HEK293 (cell line): ENCODE data around the gene DIDO1.

Experiments
- CTCF ChIA-PET: fragments of 350-600 bp; formaldehyde crosslinking; extraction: SDS; loops from one replicate; lab custom pipeline; 2021; ENCODE audit warnings: antibody characterized with exemption; lab: Yijun Ruan, JAX
- POLR2A ChIA-PET: fragments of 300-600 bp; formaldehyde crosslinking; extraction: SDS; loops from one replicate; lab custom pipeline; 2020; ENCODE audit warnings: antibody characterized with exemption, inconsistent platforms; lab: Yijun Ruan, JAX
- H3K27ac ChIP-seq: fragments of 200-500 bp; sonication (Bioruptor generic); 2 replicates; pipeline ENCODE4 v1.5.1; 2014; ENCODE audit warnings: low read depth, low read length, control low read depth, inconsistent platforms; ENCODE audit errors: extremely low read depth
- H3K36me3 ChIP-seq, 2 experiments: fragments of 200-500 bp in 1 of 2; sonication (Bioruptor generic) in 1 of 2; 1 replicate in 1 of 2; 2 replicates in 1 of 2; pipeline ENCODE4 v1.5.1; 2014 to 2017; ENCODE audit warnings: inconsistent platforms in 2 of 2, low read length in 2 of 2; ENCODE audit not compliant: control insufficient read depth in 2 of 2, insufficient read depth in 1 of 2
- H3K4me1 ChIP-seq: fragments of 200-500 bp; sonication (Bioruptor generic); 2 replicates; pipeline ENCODE4 v1.5.1; 2014; ENCODE audit warnings: mild to moderate bottlenecking, low read length, inconsistent platforms; ENCODE audit not compliant: control insufficient read depth, insufficient read depth
- H3K4me3 ChIP-seq: 2 replicates; pipeline ENCODE4 v1.5.1; 2011; ENCODE audit warnings: low read depth, mild to moderate bottlenecking, control low read depth, low read length, moderate library complexity
- H3K9me3 ChIP-seq: fragments of 200-500 bp; sonication (Bioruptor generic); 2 replicates; pipeline ENCODE4 v1.5.1; 2014; ENCODE audit warnings: low read depth, low read length, inconsistent platforms; ENCODE audit not compliant: control insufficient read depth, insufficient read depth
- INSM2 ChIP-seq: fragments of 450-650 bp; formaldehyde crosslinking; IDR thresholded peaks from 2 replicates; pipeline ENCODE4 v1.5.1; 2016; ENCODE audit warnings: missing biosample characterization, missing genetic modification characterization
- PRDM10 ChIP-seq: fragments of 450-650 bp; formaldehyde crosslinking; IDR thresholded peaks from 2 replicates; pipeline ENCODE4 v1.5.1; 2016; ENCODE audit warnings: missing biosample characterization, missing genetic modification characterization
- PRDM6 ChIP-seq: fragments of 450-650 bp; formaldehyde crosslinking; IDR thresholded peaks from 2 replicates; pipeline ENCODE4 v1.5.1; 2017; ENCODE audit warnings: missing biosample characterization, missing genetic modification characterization
- ZBTB1 ChIP-seq: fragments of 450-650 bp; formaldehyde crosslinking; IDR thresholded peaks from 2 replicates; pipeline ENCODE4 v1.5.1; 2016; ENCODE audit warnings: missing biosample characterization, missing genetic modification characterization
- ZBTB17 ChIP-seq: fragments of 450-650 bp; formaldehyde crosslinking; IDR thresholded peaks from 2 replicates; pipeline ENCODE4 v1.5.1; 2016; ENCODE audit warnings: missing biosample characterization, missing genetic modification characterization
- ZFP69B ChIP-seq: fragments of 450-650 bp; formaldehyde crosslinking; IDR thresholded peaks from 2 replicates; pipeline ENCODE4 v1.5.1; 2016; ENCODE audit warnings: missing biosample characterization, missing genetic modification characterization
- ZNF138 ChIP-seq: fragments of 450-650 bp; formaldehyde crosslinking; IDR thresholded peaks from 2 replicates; pipeline ENCODE4 v1.5.1; 2016; ENCODE audit warnings: missing biosample characterization, missing genetic modification characterization, borderline replicate concordance
- ZNF416 ChIP-seq: fragments of 450-650 bp; formaldehyde crosslinking; IDR thresholded peaks from 2 replicates; pipeline ENCODE4 v1.5.1; 2016; ENCODE audit warnings: missing biosample characterization, missing genetic modification characterization
- ZNF561 ChIP-seq: fragments of 450-650 bp; IDR thresholded peaks from 2 replicates; pipeline ENCODE4 v1.5.1; 2018; ENCODE audit warnings: missing biosample characterization, missing genetic modification characterization, borderline replicate concordance
- ZNF596 ChIP-seq: fragments of 450-650 bp; IDR thresholded peaks from 2 replicates; pipeline ENCODE4 v1.5.0; 2018; ENCODE audit warnings: missing biosample characterization, mild to moderate bottlenecking, missing genetic modification characterization, moderate library complexity
- ZNF600 ChIP-seq: fragments of 450-650 bp; formaldehyde crosslinking; IDR thresholded peaks from 2 replicates; pipeline ENCODE4 v1.5.1; 2016; ENCODE audit warnings: missing biosample characterization, missing genetic modification characterization
- ZNF624 ChIP-seq: fragments of 450-650 bp; formaldehyde crosslinking; IDR thresholded peaks from 2 replicates; pipeline ENCODE4 v1.5.1; 2017; ENCODE audit warnings: missing biosample characterization, missing genetic modification characterization
- ZNF658 ChIP-seq: fragments of 450-650 bp; formaldehyde crosslinking; IDR thresholded peaks from 2 replicates; pipeline ENCODE4; 2016; ENCODE audit warnings: missing biosample characterization, missing genetic modification characterization
- ZNF677 ChIP-seq: fragments of 450-650 bp; IDR thresholded peaks from 2 replicates; pipeline ENCODE4 v1.5.0; 2018; ENCODE audit warnings: missing biosample characterization, mild to moderate bottlenecking, missing genetic modification characterization, moderate library complexity
- ZNF747 ChIP-seq: fragments of 450-650 bp; formaldehyde crosslinking; IDR thresholded peaks from 2 replicates; pipeline ENCODE4 v1.5.1; 2016; ENCODE audit warnings: missing biosample characterization, missing genetic modification characterization
- TF ChIP-seq, protein P1 (sequence below): IDR thresholded peaks from 2 replicates; pipeline ENCODE4 v1.6.1; 2011; ENCODE audit warnings: mild to moderate bottlenecking, low read depth, low read length, borderline replicate concordance
- TF ChIP-seq, protein P2 (sequence below): fragments of 450-650 bp; formaldehyde crosslinking; IDR thresholded peaks from 2 replicates; pipeline ENCODE4 v1.5.1; 2017; ENCODE audit warnings: missing biosample characterization, mild to moderate bottlenecking, missing genetic modification characterization, moderate library complexity

The DIDO1 gene

GRCh38 chr20:62924442-62925075, 1.7 kb downstream of the DIDO1 start:
- peaks cover 32% of the 10 kb centered on the region for H3K4me1 ChIP-seq

GRCh38 chr20:62923669-62924441, 2.5 kb downstream of the DIDO1 start:
- H3K36me3 ChIP-seq, result peaks cover 0 to 7% of the 10 kb centered on the region in 2 experiments; a peak in 1 of 3 replicates
- CTCF ChIA-PET, result interaction anchor here (0.8 to 2.2 kb wide), 5 partner anchors 16 to 85 kb away, joined by 3 to 11 read pairs (median 4); no protein-coding TSS in a partner anchor
- H3K4me3 ChIP-seq, result no peak overlapping the region; the same call in 1 of the 2 replicates
- POLR2A ChIA-PET, result interaction anchor here (0.7 to 2.2 kb wide), 2 partner anchors 10 to 13 kb away, joined by 3 to 13 read pairs; partner anchors contain the start of gene GID8
- H3K4me1 ChIP-seq, result peaks cover 34% of the 10 kb centered on the region
- no peak overlapping the region for H3K27ac ChIP-seq
- H3K9me3 ChIP-seq, result no peaks in the 10 kb centered on the region
- TF ChIP-seq ZNF596 (tag by site-specific recombination), result no peak
- TF ChIP-seq ZNF416 (tag by site-specific recombination), result no peak
- TF ChIP-seq INSM2 (tag by site-specific recombination), result no peak
- TF ChIP-seq, protein P1, sequence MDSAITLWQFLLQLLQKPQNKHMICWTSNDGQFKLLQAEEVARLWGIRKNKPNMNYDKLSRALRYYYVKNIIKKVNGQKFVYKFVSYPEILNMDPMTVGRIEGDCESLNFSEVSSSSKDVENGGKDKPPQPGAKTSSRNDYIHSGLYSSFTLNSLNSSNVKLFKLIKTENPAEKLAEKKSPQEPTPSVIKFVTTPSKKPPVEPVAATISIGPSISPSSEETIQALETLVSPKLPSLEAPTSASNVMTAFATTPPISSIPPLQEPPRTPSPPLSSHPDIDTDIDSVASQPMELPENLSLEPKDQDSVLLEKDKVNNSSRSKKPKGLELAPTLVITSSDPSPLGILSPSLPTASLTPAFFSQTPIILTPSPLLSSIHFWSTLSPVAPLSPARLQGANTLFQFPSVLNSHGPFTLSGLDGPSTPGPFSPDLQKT, result no peak
- 0 out of 2 replicates have a peak, but pooled peaks have one; percentile 21 for TF ChIP-seq ZNF561 (tag by site-specific recombination)

More at GRCh38 chr20:62924442-62925075, 1.7 kb downstream of the DIDO1 start:
- TF ChIP-seq ZFP69B (tag by site-specific recombination) (0 out of 2 replicates have a peak, but pooled peaks have one; percentile 10), ZNF658 (no peak), ZNF624 (tag by site-specific recombination) (no peak), ZNF677 (tag by site-specific recombination) (no peak), ZBTB1 (tag by site-specific recombination) (no peak), PRDM10 (tag by site-specific recombination) (0 out of 2 replicates have a peak, but pooled peaks have one; percentile 14), ZBTB17 (tag by site-specific recombination) (peak; percentile 43; the same call in 1 of the 2 replicates), ZNF747 (no peak), PRDM6 (tag by site-specific recombination) (peak; percentile 9; the same call in 1 of the 2 replicates), ZNF138 (tag by site-specific recombination) (no peak), ZNF600 (tag by site-specific recombination) (peak; percentile 62)
- TF ChIP-seq, protein P2, sequence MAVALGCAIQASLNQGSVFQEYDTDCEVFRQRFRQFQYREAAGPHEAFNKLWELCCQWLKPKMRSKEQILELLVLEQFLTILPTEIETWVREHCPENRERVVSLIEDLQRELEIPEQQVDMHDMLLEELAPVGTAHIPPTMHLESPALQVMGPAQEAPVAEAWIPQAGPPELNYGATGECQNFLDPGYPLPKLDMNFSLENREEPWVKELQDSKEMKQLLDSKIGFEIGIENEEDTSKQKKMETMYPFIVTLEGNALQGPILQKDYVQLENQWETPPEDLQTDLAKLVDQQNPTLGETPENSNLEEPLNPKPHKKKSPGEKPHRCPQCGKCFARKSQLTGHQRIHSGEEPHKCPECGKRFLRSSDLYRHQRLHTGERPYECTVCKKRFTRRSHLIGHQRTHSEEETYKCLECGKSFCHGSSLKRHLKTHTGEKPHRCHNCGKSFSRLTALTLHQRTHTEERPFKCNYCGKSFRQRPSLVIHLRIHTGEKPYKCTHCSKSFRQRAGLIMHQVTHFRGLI (tag by site-specific recombination), result peak; percentile 15; the same call in 1 of the 2 replicates
- TF ChIP-seq, all 188 proteins: peak for 6
- Histone ChIP-seq H3K36me3 (peaks cover 0 to 7% of the 10 kb centered on the region in 2 experiments; a peak in 1 of 3 replicates), H3K27ac (peak overlapping the region; percentile 89; the same call in 1 of the 2 replicates), H3K4me3 (peak overlapping the region; percentile 86), H3K9me3 (no peaks in the 10 kb centered on the region)
- ChIA-PET POLR2A (interaction anchor here (0.7 to 2.2 kb wide), 2 partner anchors 9 to 13 kb away, joined by 3 to 13 read pairs; partner anchors contain the start of gene GID8), CTCF (interaction anchor here (0.6 to 2.2 kb wide), 6 partner anchors 17 to 299 kb away, joined by 3 to 11 read pairs (median 3); no protein-coding TSS in a partner anchor)
